NCI-H69 (cell line): ENCODE results near the gene HCFC1R1.
"Not testable (repeated sequence)": the region's sequence is repeated elsewhere in the genome, so short reads cannot be mapped to it uniquely, and the experiment has no call there.

ENCODE experiments used
- DNase-seq: peaks from one replicate; lab custom pipeline; 2025; lab: John Stamatoyannopoulos, UW

Gene HCFC1R1

GRCh38 chr16:3057181-3058138 is 33.7 kb upstream of the HCFC1R1 start:
- DNase-seq = no peak

GRCh38 chr16:3056336-3057180 is 32.8 kb upstream of the HCFC1R1 start:
- no peak for DNase-seq

GRCh38 chr16:3055734-3056115 is 32.0 kb upstream of the HCFC1R1 start:
- not testable (repeated sequence) for DNase-seq

GRCh38 chr16:3054965-3055733 is 31.4 kb upstream of the HCFC1R1 start:
- DNase-seq = no peak

- DNase-seq = not testable (repeated sequence)
Observed at GRCh38 chr16:3053330-3053710, 29.6 kb upstream of the HCFC1R1 start.

GRCh38 chr16:3052571-3053329 is 29.0 kb upstream of the HCFC1R1 start:
- DNase-seq = not testable (repeated sequence)

GRCh38 chr16:3051494-3051893 is 27.8 kb upstream of the HCFC1R1 start:
- DNase-seq = no peak

GRCh38 chr16:3051009-3051408 is 27.3 kb upstream of the HCFC1R1 start:
- peak; percentile 33 for DNase-seq

GRCh38 chr16:3050487-3050886 is 26.7 kb upstream of the HCFC1R1 start:
- no peak for DNase-seq

- no peak for DNase-seq
Observed at GRCh38 chr16:3049921-3050481, 26.3 kb upstream of the HCFC1R1 start.

GRCh38 chr16:3047387-3047720 is 23.6 kb upstream of the HCFC1R1 start:
- DNase-seq = no peak

GRCh38 chr16:3046641-3047386 is 23.1 kb upstream of the HCFC1R1 start:
- no peak for DNase-seq

GRCh38 chr16:3045758-3046640 is 22.3 kb upstream of the HCFC1R1 start, which contains the start of gene MMP25:
Gene MMP25, plus strand, starts transcription at chr16:3046561. Its CDS starts 357 bp downstream, at chr16:3046918.
- DNase-seq = peak; percentile 64

- DNase-seq = no peak
Observed at GRCh38 chr16:3044708-3045107, 21.0 kb upstream of the HCFC1R1 start.

- DNase-seq = no peak
Observed at GRCh38 chr16:3042376-3042775, 18.6 kb upstream of the HCFC1R1 start.

GRCh38 chr16:3038896-3039295 is 15.2 kb upstream of the HCFC1R1 start:
- DNase-seq = no peak

GRCh38 chr16:3038256-3038655 is 14.5 kb upstream of the HCFC1R1 start:
- DNase-seq = peak; percentile 91

- DNase-seq = peak; percentile 66
Observed at GRCh38 chr16:3036726-3037315, 13.1 kb upstream of the HCFC1R1 start, which contains the start of gene BICDL2. Gene BICDL2, minus strand, starts transcription at chr16:3036944. Its CDS starts 1,448 bp downstream, at chr16:3035496.
